SU-DHL-6 (cell line): ENCODE results near the gene PARP3.
"Not testable (repeated sequence)": the region's sequence is repeated elsewhere in the genome, so short reads cannot be mapped to it uniquely, and the experiment has no call there.

Experiments used
- H2AFZ ChIP-seq: fragments of 200-600 bp; sonication (generic); 2 replicates; pipeline ENCODE4 v1.6.1; 2014; ENCODE audit warnings: low read depth, mild to moderate bottlenecking, moderate library complexity, mixed read lengths, antibody characterized with exemption, low read length; ENCODE audit not compliant: severe bottlenecking
- H3F3A ChIP-seq: fragments of 200-600 bp; shearing (Covaris generic); 2 replicates; pipeline ENCODE4 v1.6.0; 2016; ENCODE audit warnings: antibody characterized with exemption, mild to moderate bottlenecking; ENCODE audit not compliant: insufficient read depth
- H3K27ac ChIP-seq: fragments of 200-600 bp; sonication (generic); 2 replicates; pipeline ENCODE4 v1.5.1; 2016; ENCODE audit warnings: low read depth, mild to moderate bottlenecking, low read length, moderate library complexity, mixed read lengths
- H3K27me3 ChIP-seq: fragments of 200-600 bp; sonication (generic), shearing (Covaris generic); 2 replicates; pipeline ENCODE4 v1.6.0; 2014; ENCODE audit warnings: mild to moderate bottlenecking, low read length
- H3K36me3 ChIP-seq: fragments of 200-600 bp; sonication (generic); 2 replicates; pipeline ENCODE4 v1.6.1; 2014; ENCODE audit warnings: mild to moderate bottlenecking, low read length, mixed read lengths
- H3K4me2 ChIP-seq: fragments of 300-600, 200-600 bp; shearing (Covaris generic), sonication (generic); 2 replicates; pipeline ENCODE4 v1.6.0; 2014; ENCODE audit warnings: low read length, low read depth, mild to moderate bottlenecking; ENCODE audit not compliant: poor library complexity, severe bottlenecking
- H3K4me3 ChIP-seq: fragments of 200-600 bp; sonication (generic); 2 replicates; pipeline ENCODE4 v1.5.1; 2014; ENCODE audit warnings: antibody characterized with exemption, low read length, mild to moderate bottlenecking, mixed read lengths; ENCODE audit not compliant: insufficient read depth, poor library complexity, severe bottlenecking
- H3K79me2 ChIP-seq: fragments of 200-600 bp; sonication (generic); 2 replicates; pipeline ENCODE4 v1.6.1; 2014; ENCODE audit warnings: mild to moderate bottlenecking, low read length, moderate library complexity; ENCODE audit not compliant: insufficient read depth
- H3K9ac ChIP-seq: fragments of 200-600 bp; sonication (generic); 2 replicates; pipeline ENCODE4 v1.7.0; 2014; ENCODE audit warnings: mild to moderate bottlenecking, low read length
- H3K9me2 ChIP-seq: fragments of 200-600 bp; sonication (generic); replicated peaks from 2 replicates; pipeline ENCODE4 v1.6.1; 2014; ENCODE audit warnings: low read length; ENCODE audit not compliant: insufficient read depth
- H3K9me3 ChIP-seq: fragments of 200-600 bp; sonication (generic); 2 replicates; pipeline ENCODE4 v1.6.1; 2014; ENCODE audit warnings: low read length, mixed read lengths; ENCODE audit not compliant: insufficient read depth
- H4K20me1 ChIP-seq: fragments of 200-600 bp; sonication (generic); 2 replicates; pipeline ENCODE4 v1.6.1; 2014; ENCODE audit warnings: low read depth, mild to moderate bottlenecking, antibody characterized with exemption, low read length, moderate library complexity, mixed read lengths
- CTCF ChIP-seq: fragments of 200-600 bp; sonication (generic); IDR thresholded peaks from one replicate; pipeline ENCODE4 v1.5.1; 2017; ENCODE audit warnings: antibody characterized with exemption, mild to moderate bottlenecking, low read length, moderate library complexity; ENCODE audit not compliant: insufficient read depth, poor library complexity, severe bottlenecking
- EZH2phosphoT487 ChIP-seq: fragments of 200-600 bp; sonication (generic), shearing (Covaris generic); conservative IDR thresholded peaks from 2 replicates; pipeline ENCODE4 v1.6.1; 2018; ENCODE audit warnings: mild to moderate bottlenecking, antibody characterized with exemption, low read length, moderate library complexity, mixed read lengths

Gene PARP3

GRCh38 chr3:51992017-51992682 lies 50.0 kb downstream of the PARP3 start:
- no peaks in the 10 kb centered on the region for H3K27me3 ChIP-seq
- TF ChIP-seq EZH2phosphoT487, result no peak
- TF ChIP-seq CTCF, result no peak
- peaks cover 27% of the 10 kb centered on the region for H3F3A ChIP-seq
- H3K9ac ChIP-seq, result no peak overlapping the region
- no peak overlapping the region for H3K4me3 ChIP-seq
- peaks cover 21% of the 10 kb centered on the region for H3K36me3 ChIP-seq
- no peak overlapping the region for H3K4me2 ChIP-seq
- no peak overlapping the region for H3K27ac ChIP-seq
- H2AFZ ChIP-seq, result no peak overlapping the region
- H4K20me1 ChIP-seq, result no peaks in the 10 kb centered on the region
- no peaks in the 10 kb centered on the region for H3K9me2 ChIP-seq
- H3K9me3 ChIP-seq, result no peaks in the 10 kb centered on the region
- H3K79me2 ChIP-seq, result peaks cover 20% of the 10 kb centered on the region

- H2AFZ ChIP-seq, H3K4me2 ChIP-seq, H3K9ac ChIP-seq, H4K20me1 ChIP-seq, H3K4me3 ChIP-seq, H3K9me2 ChIP-seq, H3K27me3 ChIP-seq, H3K27ac ChIP-seq, H3K9me3 ChIP-seq: not testable (repeated sequence)
- Histone ChIP-seq H3K36me3 (peaks cover 21% of the 10 kb centered on the region), H3K79me2 (peaks cover 20% of the 10 kb centered on the region), H3F3A (peaks cover 27% of the 10 kb centered on the region)
Observed at GRCh38 chr3:51993657-51994056, 51.5 kb downstream of the PARP3 start.

- peak overlapping the region; percentile 77 for H3K27ac ChIP-seq
- H3K79me2 ChIP-seq, result peaks cover 20% of the 10 kb centered on the region
- no peak overlapping the region for H2AFZ ChIP-seq
- H3K9me3 ChIP-seq, result no peaks in the 10 kb centered on the region
- no peaks in the 10 kb centered on the region for H3K9me2 ChIP-seq
- H3F3A ChIP-seq, result peaks cover 26% of the 10 kb centered on the region
- H3K4me3 ChIP-seq, result peak overlapping the region; percentile 97
- no peaks in the 10 kb centered on the region for H3K27me3 ChIP-seq
- no peaks in the 10 kb centered on the region for H4K20me1 ChIP-seq
- peak overlapping the region; percentile 86 for H3K9ac ChIP-seq
- no peak for TF ChIP-seq EZH2phosphoT487
- no peak for TF ChIP-seq CTCF
- peak overlapping the region; percentile 83 for H3K4me2 ChIP-seq
- H3K36me3 ChIP-seq, result peaks cover 21% of the 10 kb centered on the region
Observed at GRCh38 chr3:51994530-51994929, 52.4 kb downstream of the PARP3 start.

GRCh38 chr3:51995346-51996163 lies 53.4 kb downstream of the PARP3 start, which contains the start of gene RPL29:
Gene RPL29, minus strand, starts transcription at chr3:51995895. Its CDS starts 434 bp downstream, at chr3:51995461.
- Histone ChIP-seq H3K27me3 (no peaks in the 10 kb centered on the region), H3K4me2 (peak within 1 kb of the TSS; percentile 83), H3K4me3 (peak within 1 kb of the TSS; percentile 97), H3F3A (peaks cover 22% of the 10 kb centered on the region), H3K9me3 (no peaks in the 10 kb centered on the region), H3K79me2 (peaks cover 20% of the 10 kb centered on the region), H3K9me2 (no peaks in the 10 kb centered on the region), H3K27ac (peak within 1 kb of the TSS; percentile 77), H3K36me3 (peaks cover 21% of the 10 kb centered on the region), H2AFZ (peak within 1 kb of the TSS; percentile 86), H3K9ac (peak within 1 kb of the TSS; percentile 86), H4K20me1 (no peaks in the 10 kb centered on the region)
- TF ChIP-seq EZH2phosphoT487 (no peak), CTCF (no peak)
